Activated CD8-positive, alpha-beta memory T cell treated with anti-CD3 and anti-CD28 coated beads, Interleukin-2, amount 10 ng/mL, durations not matched to agents 7 days and 5 days (primary cell): ENCODE results near the gene KLF9. TPM values are rescaled to one million over a fixed set of nuclear protein-coding genes. Genes with fewer than 3 reads are reported as not detected.
A peak's percentile ranks its signal among the peaks of the same experiment; 100 is the strongest.
"Not testable (repeated sequence)": the region's sequence is repeated elsewhere in the genome, so short reads cannot be mapped to it uniquely, and the experiment has no call there.

Source experiments
- ATAC-seq: fragments of 150-1000 bp; cut with Tn5 transposase; one replicate; pipeline ENCODE4 v1.10.0; 2021; ENCODE audit warnings: moderate library complexity
- CTCF ChIA-PET: fragments of 350-600 bp; sonication (Branson Sonifier 250); formaldehyde crosslinking; loops from one replicate; lab custom pipeline; 2021; ENCODE audit warnings: antibody characterized with exemption; lab: Charles Lee
- DNase-seq: peaks from one replicate; pipeline ENCODE4 v3.0.0-alpha.2; 2020
- H3K27ac Mint-ChIP-seq: one replicate; pipeline ENCODE4 v1.8.0; 2021; ENCODE audit warnings: mild to moderate bottlenecking, mixed read lengths
- H3K27me3 Mint-ChIP-seq: one replicate; pipeline ENCODE4 v1.8.0; 2021; ENCODE audit warnings: mixed read lengths
- H3K36me3 Mint-ChIP-seq: one replicate; pipeline ENCODE4 v1.8.0; 2021; ENCODE audit warnings: mild to moderate bottlenecking, mixed read lengths
- H3K4me1 Mint-ChIP-seq: one replicate; pipeline ENCODE4 v1.8.0; 2021; ENCODE audit warnings: mixed read lengths
- H3K4me3 Mint-ChIP-seq: one replicate; pipeline ENCODE4 v1.8.0; 2021; ENCODE audit warnings: mild to moderate bottlenecking, moderate library complexity, mixed read lengths
- H3K9me3 Mint-ChIP-seq: one replicate; pipeline ENCODE4 v1.8.0; 2022; ENCODE audit warnings: low read depth, mixed read lengths
- total RNA-seq, 2 experiments: library from RNA; stranded (reverse); gene quantifications; one replicate each; pipeline ENCODE4 v1.2.3, GENCODE V29; 2021

The KLF9 gene
- total RNA-seq, 2 experiments from 2014 or later: 12.0 to 12.2 TPM

DNA sequence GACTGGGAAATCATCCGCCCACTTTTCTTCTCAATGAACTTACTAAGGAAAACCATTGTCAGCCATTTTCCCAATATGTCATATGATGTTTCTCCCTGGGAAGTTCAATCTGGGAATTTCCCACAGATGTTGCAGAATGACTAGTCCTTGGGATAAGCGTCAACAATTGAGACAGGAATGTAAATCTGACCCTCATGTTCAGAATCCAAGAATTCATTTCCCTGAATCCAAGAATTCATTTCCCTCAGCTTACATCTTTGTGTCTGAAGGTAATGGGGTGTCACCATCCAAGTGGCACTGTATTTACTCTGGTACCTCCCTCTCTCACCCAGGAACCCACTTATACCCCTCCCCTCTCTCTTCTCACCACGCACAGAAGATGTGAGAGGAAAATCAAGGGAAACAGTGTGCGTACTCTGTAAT lies 7.4 kb downstream of the KLF9 start:
- no peak for ATAC-seq
- peak overlapping the region; percentile 9 for H3K4me3 Mint-ChIP-seq
- no peaks in the 10 kb centered on the region for H3K27me3 Mint-ChIP-seq

DNA sequence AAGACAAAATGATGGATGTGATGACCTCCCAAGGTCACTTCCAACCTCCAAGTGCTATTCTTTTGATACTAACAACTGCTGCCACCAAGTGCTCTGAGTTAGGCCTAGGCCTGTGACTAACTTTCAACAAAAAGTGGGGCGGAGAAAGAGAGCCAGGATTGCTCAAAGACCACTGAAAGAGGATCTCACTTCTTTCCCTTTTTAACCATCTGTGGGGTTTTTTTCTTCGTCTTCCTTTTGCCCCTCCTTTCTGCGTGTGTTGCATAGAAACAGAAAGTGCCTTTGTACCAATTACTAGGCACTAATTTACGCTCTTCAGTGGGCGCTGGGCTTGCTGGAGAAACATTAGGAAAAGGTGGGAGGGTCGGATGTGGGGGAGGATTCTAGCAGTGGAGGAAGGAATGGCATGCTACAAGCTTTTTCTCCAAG lies 8.0 kb downstream of the KLF9 start:
- CTCF ChIA-PET: interaction anchor here (0.9 to 1.6 kb wide), 5 partner anchors 8 to 196 kb away, joined by 3 to 5 read pairs (median 4); no protein-coding TSS in a partner anchor

More for the DNA sequence above, 7.4 kb downstream of the KLF9 start:
- Mint-ChIP-seq H3K36me3 (peaks cover 11% of the 10 kb centered on the region), H3K9me3 (no peaks in the 10 kb centered on the region), H3K4me1 (peaks cover 64% of the 10 kb centered on the region), H3K27ac (peak overlapping the region; percentile 92)
- DNase-seq: no peak
- CTCF ChIA-PET: interaction anchor here (1.1 to 1.3 kb wide), 2 partner anchors 9 to 17 kb away, joined by 3 to 4 read pairs; no protein-coding TSS in a partner anchor

DNA sequence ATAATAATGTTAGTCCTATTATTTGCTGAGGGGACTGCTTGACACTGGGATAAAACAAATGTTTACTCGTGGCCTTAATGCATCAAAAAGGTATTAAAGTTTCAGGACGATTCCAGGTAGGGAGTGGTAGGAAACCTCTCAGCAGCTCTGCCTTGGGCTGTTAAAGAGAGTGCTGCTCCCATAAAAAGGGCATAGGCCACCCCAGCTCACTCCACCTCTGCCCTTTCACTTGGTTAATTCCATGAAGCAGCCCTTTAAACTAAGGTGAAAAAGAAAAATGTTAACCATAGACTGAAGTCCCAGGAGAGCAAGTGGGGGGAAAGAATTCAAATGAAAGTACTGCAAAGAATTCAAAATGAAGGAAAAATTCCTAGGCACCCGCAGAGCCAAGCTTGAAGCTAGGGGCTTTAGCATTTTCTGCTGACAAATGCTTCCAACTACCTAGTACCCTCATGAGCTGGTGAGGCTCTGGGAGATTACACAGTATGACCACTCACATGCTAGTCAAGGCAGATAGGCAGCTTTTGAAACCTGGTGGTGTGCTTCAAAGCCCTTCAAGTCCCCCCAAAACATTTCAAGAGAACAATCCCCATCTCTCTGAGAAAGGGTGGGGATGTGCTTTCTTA lies 8.5 kb downstream of the KLF9 start:
- CTCF ChIA-PET: interaction anchor here (0.9 to 1.6 kb wide), 3 partner anchors 10 to 196 kb away, joined by 4 to 5 read pairs (median 5); no protein-coding TSS in a partner anchor
- no peak for DNase-seq
- Mint-ChIP-seq H3K36me3 (peaks cover 5% of the 10 kb centered on the region), H3K27ac (peak overlapping the region; percentile 92), H3K4me3 (peak overlapping the region; percentile 68), H3K4me1 (peaks cover 56% of the 10 kb centered on the region), H3K9me3 (no peaks in the 10 kb centered on the region), H3K27me3 (no peaks in the 10 kb centered on the region)
- ATAC-seq: peak; percentile 23

More for the DNA sequence above, 8.0 kb downstream of the KLF9 start:
- peaks cover 59% of the 10 kb centered on the region for H3K4me1 Mint-ChIP-seq
- ATAC-seq: peak; percentile 66
- peak overlapping the region; percentile 68 for H3K4me3 Mint-ChIP-seq
- H3K36me3 Mint-ChIP-seq: peaks cover 5% of the 10 kb centered on the region
- peak; percentile 63 for DNase-seq
- H3K27me3 Mint-ChIP-seq: no peaks in the 10 kb centered on the region
- peak overlapping the region; percentile 92 for H3K27ac Mint-ChIP-seq
- H3K9me3 Mint-ChIP-seq: no peaks in the 10 kb centered on the region

DNA sequence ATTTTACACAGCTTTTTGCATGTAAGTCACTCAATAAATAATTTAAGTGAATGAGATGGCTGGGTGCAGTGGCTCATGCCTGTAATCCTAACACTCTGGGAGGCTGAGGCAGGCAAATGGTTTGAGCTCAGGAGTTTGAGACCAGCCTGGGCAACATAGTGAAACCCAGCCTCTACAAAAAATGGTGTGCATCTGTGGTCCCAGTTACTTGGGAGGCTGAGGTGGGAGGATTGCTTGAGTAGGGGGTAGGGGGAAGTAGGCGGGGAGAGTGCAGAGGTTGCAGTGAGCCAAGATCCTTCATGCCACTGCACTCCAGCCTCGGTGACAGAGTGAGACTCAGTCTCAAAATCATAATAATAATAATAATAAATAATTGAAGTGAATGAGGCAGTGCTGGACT lies 10.2 kb downstream of the KLF9 start:
- Mint-ChIP-seq H3K27ac (no peak overlapping the region), H3K4me3 (no peak overlapping the region), H3K27me3 (no peaks in the 10 kb centered on the region), H3K36me3 (peaks cover 5% of the 10 kb centered on the region), H3K4me1 (peaks cover 49% of the 10 kb centered on the region), H3K9me3 (no peaks in the 10 kb centered on the region)
- CTCF ChIA-PET: no interaction called here
- DNase-seq: no peak
- no peak for ATAC-seq

DNA sequence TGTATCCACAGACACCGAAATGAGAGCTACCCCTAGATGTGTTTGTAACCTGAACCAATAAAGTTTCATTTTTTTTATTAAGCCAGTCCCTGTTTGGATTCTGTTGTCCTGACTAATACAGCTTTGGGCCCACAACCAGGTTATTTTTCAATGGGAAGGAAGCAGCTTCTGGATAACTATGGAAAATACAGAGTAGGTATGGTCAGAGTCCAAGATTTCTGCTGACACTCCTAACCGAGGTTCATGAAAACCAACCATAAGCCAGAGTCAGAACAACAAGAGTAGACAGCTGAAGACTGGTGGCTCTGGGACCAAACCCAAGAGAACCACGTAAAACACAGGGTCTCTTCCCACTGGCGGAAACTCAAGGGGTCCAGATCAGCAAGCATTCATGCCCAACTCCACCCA lies 10.8 kb downstream of the KLF9 start:
- Mint-ChIP-seq H3K4me1 (peaks cover 55% of the 10 kb centered on the region), H3K27ac (no peak overlapping the region), H3K36me3 (peaks cover 5% of the 10 kb centered on the region), H3K4me3 (no peak overlapping the region), H3K27me3 (no peaks in the 10 kb centered on the region), H3K9me3 (no peaks in the 10 kb centered on the region)
- CTCF ChIA-PET: no interaction called here
- no peak for DNase-seq
- no peak for ATAC-seq

DNA sequence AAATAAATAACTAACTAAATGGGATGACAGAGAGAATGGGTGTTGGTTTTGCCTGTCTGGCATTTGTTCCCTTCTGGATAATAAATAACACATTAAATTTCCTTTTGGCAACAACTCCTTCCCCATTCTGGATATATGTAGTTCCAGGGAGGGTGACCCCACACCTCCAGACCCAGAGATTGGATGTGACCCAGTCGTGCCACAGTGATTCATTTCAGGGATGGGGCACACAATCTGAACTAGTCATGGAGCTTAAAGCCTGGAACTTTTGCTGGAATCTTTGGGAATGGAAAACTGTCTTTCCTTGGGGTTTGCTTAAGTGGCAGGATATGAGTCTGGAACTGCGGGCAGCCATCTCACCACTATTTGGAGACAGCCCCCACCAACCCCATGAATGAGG lies 11.3 kb downstream of the KLF9 start:
- DNase-seq: no peak
- H3K27ac Mint-ChIP-seq: no peak overlapping the region
- no peaks in the 10 kb centered on the region for H3K9me3 Mint-ChIP-seq
- peaks cover 5% of the 10 kb centered on the region for H3K36me3 Mint-ChIP-seq
- no peak for ATAC-seq
- H3K4me1 Mint-ChIP-seq: peaks cover 56% of the 10 kb centered on the region
- no peak overlapping the region for H3K4me3 Mint-ChIP-seq
- no peaks in the 10 kb centered on the region for H3K27me3 Mint-ChIP-seq
- CTCF ChIA-PET: interaction anchor here (1.4 to 3.3 kb wide), 2 partner anchors 52 to 199 kb away, joined by 4 to 11 read pairs; no protein-coding TSS in a partner anchor

DNA sequence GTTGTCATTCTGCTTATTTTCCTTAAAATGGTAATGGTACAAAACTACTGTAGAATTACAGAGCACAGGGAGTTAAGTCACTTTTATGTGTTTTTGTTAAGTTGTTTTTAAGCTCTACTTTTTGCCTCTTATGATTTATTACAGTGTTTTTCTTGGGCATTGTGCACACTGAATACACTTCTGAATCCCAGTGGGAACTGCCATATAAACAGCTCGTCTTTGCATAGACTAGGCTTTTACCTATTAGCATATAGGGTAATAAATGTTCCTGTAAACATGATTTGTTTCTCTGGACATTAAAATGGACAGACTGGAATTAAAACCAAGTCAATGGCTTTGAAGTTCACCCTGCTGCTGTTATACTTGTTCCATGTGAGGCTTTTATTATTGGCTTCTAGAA lies 12.2 kb downstream of the KLF9 start:
- H3K4me3 Mint-ChIP-seq: no peak overlapping the region
- peaks cover 56% of the 10 kb centered on the region for H3K4me1 Mint-ChIP-seq
- ATAC-seq (no peak), DNase-seq (no peak)
- no peak overlapping the region for H3K27ac Mint-ChIP-seq
- no peaks in the 10 kb centered on the region for H3K27me3 Mint-ChIP-seq
- no peaks in the 10 kb centered on the region for H3K9me3 Mint-ChIP-seq
- peaks cover 1% of the 10 kb centered on the region for H3K36me3 Mint-ChIP-seq
- CTCF ChIA-PET: interaction anchor here (0.9 to 3.3 kb wide), 4 partner anchors 16 to 200 kb away, joined by 3 to 11 read pairs (median 4); no protein-coding TSS in a partner anchor

DNA sequence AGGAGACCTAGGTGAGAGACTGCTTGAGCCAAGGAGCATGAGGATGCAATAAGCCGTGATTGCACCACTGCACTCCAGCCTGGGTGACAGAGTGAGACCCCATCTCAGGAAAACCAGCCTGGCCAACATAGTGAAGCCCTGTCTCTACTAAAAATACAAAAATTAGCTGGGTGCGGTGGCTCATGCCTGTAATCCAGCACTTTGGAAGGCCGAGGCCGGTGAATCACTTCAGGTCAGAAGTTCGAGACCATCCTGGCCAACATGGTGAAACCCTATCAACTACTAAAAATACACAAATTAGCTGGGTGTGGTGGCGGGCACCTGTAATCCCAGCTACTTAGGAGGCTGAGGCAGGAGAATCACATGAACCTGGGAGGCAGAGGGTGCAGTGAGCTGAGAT lies 13.2 kb downstream of the KLF9 start:
- not testable (repeated sequence) for ATAC-seq, H3K4me3 Mint-ChIP-seq, H3K9me3 Mint-ChIP-seq, H3K27ac Mint-ChIP-seq, H3K27me3 Mint-ChIP-seq, H3K36me3 Mint-ChIP-seq, DNase-seq
- peaks cover 53% of the 10 kb centered on the region for H3K4me1 Mint-ChIP-seq
- CTCF ChIA-PET: interaction anchor here (1.5 to 3.3 kb wide), 2 partner anchors 17 to 201 kb away, joined by 3 to 11 read pairs; no protein-coding TSS in a partner anchor

DNA sequence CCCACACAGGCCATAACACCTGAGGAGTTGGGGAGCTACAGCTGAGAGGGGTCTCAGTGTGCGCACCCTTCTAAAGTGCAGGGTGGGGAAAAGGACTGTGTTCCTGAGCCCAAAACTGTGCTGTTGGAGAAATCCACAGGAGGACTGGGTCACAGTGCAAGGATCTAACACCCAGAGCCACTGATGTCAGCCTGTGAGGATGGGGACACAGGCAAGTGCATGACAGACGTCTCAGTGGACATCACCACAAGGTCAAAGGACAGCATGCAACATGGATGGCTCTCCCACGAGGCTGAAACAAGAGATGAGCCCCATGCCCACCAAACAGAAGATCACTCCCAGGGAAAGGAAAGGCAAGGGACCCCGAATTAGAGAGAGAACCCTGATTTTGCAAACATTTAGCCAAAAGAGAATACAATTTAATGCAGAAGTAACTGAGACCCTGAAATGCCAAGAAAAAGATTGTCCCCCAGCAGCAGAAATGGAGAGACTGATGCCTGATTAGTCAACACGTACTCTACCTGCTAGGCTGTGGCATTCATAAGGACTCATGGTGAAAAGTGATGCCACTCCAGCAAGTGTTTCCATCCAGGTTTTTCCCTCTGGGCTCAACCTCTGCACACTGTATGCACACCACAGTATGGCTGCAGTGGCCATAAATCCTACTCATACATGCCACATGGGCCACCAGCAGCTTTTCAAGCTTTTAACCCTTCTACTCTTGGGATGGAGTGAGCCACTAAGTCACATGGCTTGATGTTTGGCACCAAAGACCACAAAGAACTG lies 14.2 kb downstream of the KLF9 start:
- H3K4me3 Mint-ChIP-seq: no peak overlapping the region
- no peak overlapping the region for H3K27ac Mint-ChIP-seq
- H3K27me3 Mint-ChIP-seq: no peaks in the 10 kb centered on the region
- ATAC-seq: no peak
- DNase-seq: no peak
- no peaks in the 10 kb centered on the region for H3K36me3 Mint-ChIP-seq
- H3K9me3 Mint-ChIP-seq: no peaks in the 10 kb centered on the region
- H3K4me1 Mint-ChIP-seq: peaks cover 47% of the 10 kb centered on the region
- CTCF ChIA-PET: interaction anchor here (1.5 to 3.3 kb wide), 2 partner anchors 18 to 202 kb away, joined by 3 to 11 read pairs; no protein-coding TSS in a partner anchor

DNA sequence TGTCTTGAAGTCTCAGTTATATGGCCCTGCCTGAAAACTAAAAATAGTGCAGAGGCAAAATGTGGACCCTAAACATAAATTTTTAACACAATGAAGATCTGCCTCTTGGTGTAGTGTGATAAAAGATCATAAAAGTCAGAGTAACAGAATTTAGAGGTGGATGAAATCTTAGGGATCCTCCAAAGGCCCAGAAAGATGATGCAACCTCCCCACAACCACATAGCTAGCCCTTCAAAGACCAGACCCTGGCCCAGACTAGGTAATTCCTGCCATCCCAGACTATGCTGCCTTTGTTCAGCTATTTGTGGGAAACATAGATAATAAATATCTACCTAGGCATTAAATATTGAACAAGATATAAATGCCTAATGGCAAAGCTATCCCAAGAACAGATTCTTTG lies 15.3 kb downstream of the KLF9 start:
- Mint-ChIP-seq H3K27ac (peak overlapping the region; percentile 69), H3K27me3 (no peaks in the 10 kb centered on the region), H3K4me3 (no peak overlapping the region), H3K36me3 (no peaks in the 10 kb centered on the region), H3K9me3 (no peaks in the 10 kb centered on the region), H3K4me1 (peaks cover 41% of the 10 kb centered on the region)
- DNase-seq (no peak), ATAC-seq (no peak)
- CTCF ChIA-PET: interaction anchor here (0.9 to 1.3 kb wide), 2 partner anchors 19 to 59 kb away, joined by 3 read pairs; no protein-coding TSS in a partner anchor

DNA sequence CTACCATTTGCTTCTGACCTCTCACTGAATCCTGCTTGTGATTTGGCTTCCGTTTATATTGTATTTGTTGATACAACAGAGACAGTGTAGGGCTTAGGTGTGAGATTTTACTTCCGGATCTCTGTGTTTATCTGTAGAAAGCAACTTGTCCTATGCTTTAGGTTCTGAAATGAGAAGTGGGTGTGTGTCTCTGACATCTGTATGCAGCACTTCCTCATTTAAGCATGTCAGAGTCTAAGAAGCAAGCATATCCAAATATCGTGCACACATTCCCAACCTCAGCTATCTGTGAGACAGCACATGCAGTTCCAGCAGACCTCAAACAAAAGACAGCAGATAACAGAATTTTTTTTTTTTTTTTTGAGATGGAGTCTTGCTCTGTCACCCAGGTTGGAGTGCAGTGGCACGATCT lies 16.3 kb downstream of the KLF9 start:
- H3K4me1 Mint-ChIP-seq: peaks cover 37% of the 10 kb centered on the region
- CTCF ChIA-PET: interaction anchor here (0.8 to 1.3 kb wide), 2 partner anchors 9 to 58 kb away, joined by 3 to 4 read pairs; no protein-coding TSS in a partner anchor
- H3K4me3 Mint-ChIP-seq: peak overlapping the region; percentile 34
- peak overlapping the region; percentile 69 for H3K27ac Mint-ChIP-seq
- DNase-seq (no peak), ATAC-seq (peak; percentile 94)
- H3K27me3 Mint-ChIP-seq: no peaks in the 10 kb centered on the region
- no peaks in the 10 kb centered on the region for H3K9me3 Mint-ChIP-seq
- no peaks in the 10 kb centered on the region for H3K36me3 Mint-ChIP-seq

DNA sequence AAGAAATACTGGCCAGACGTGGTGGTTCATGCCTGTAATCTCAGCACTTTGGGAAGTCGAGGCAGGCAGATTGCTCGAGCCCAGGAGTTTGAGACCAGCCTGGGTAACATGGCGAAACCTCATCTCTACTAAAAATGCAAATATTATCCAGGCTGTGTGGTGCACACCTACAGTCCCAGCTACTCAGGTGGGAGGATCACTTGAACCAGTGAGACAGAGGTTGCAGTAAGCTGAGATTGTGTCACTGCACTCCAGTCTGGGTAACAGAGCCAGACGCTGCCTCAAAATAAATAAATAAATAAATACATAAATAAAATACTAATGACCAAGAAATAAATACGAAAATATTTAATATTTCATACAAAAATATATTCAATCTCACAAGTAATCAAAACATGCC lies 18.8 kb downstream of the KLF9 start:
- no peaks in the 10 kb centered on the region for H3K9me3 Mint-ChIP-seq

DNA sequence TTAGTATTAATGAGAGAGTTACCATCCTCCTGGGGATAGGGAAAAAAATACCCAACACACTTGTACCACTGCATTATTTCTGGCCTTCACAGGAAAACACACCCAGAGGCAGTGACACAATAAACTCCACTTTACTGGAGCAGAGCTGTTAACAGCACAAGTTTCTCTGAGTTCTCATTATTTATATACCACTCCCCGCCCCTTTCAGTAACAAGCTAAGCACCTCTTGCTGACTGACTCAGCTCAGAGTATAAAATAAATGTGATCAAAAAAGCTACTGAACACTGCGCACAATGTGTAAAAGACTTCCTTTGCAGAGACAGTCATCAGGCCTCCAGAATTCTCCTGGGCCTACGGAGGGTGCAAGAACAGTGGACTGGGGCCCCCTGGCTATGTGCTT lies 21.6 kb downstream of the KLF9 start:
- CTCF ChIA-PET: no interaction called here
- H3K9me3 Mint-ChIP-seq: no peaks in the 10 kb centered on the region
- H3K27ac Mint-ChIP-seq: no peak overlapping the region
- DNase-seq (no peak), ATAC-seq (no peak)
- peaks cover 2% of the 10 kb centered on the region for H3K36me3 Mint-ChIP-seq
- no peak overlapping the region for H3K4me3 Mint-ChIP-seq
- H3K4me1 Mint-ChIP-seq: peaks cover 38% of the 10 kb centered on the region
- no peaks in the 10 kb centered on the region for H3K27me3 Mint-ChIP-seq

More for the DNA sequence above, 18.8 kb downstream of the KLF9 start:
- ATAC-seq (no peak), DNase-seq (no peak)
- Mint-ChIP-seq H3K27ac (no peak overlapping the region), H3K4me1 (peaks cover 44% of the 10 kb centered on the region), H3K4me3 (no peak overlapping the region), H3K27me3 (no peaks in the 10 kb centered on the region), H3K36me3 (no peaks in the 10 kb centered on the region)
- CTCF ChIA-PET: interaction anchor here (1.0 to 1.8 kb wide), 2 partner anchors 10 to 207 kb away, joined by 3 to 5 read pairs; no protein-coding TSS in a partner anchor
